ENCODE data around the gene JMJD6.

Gene JMJD6

GRCh38 chr17:76726231-76726775 lies at the start of gene JMJD6:
TSS of gene JMJD6 (minus strand) at chr17:76726606. CDS start at chr17:76726475, 131 bp downstream.
- TF ChIP-seq RAD21 (IDR thresholded peaks at IDR 0.05; ENCODE audit: low read depth) (no peak), EP300 (IDR thresholded peaks at IDR 0.05; ENCODE audit: borderline replicate concordance) (no peak), ZBTB7A (IDR thresholded peaks at IDR 0.05; ENCODE audit: low read depth) (0 out of 2 replicates have a peak, but pooled peaks have one; percentile 12), REST (IDR thresholded peaks at IDR 0.05; ENCODE audit: low read depth) (no peak), MAX (IDR thresholded peaks at IDR 0.05) (peak; percentile 25; the same call in 1 of the 2 replicates), FOXM1 (IDR thresholded peaks at IDR 0.05; ENCODE audit: borderline replicate concordance, low read depth) (no peak), YY1 (IDR thresholded peaks at IDR 0.05; ENCODE audit: low read depth) (peak; percentile 95), TAF1 (IDR thresholded peaks at IDR 0.05; ENCODE audit: low read depth) (peak; percentile 70; the same call in 1 of the 2 replicates), TCF12 (IDR thresholded peaks at IDR 0.05; ENCODE audit: low read depth) (no peak), CREB1 (IDR thresholded peaks at IDR 0.05; ENCODE audit: low read depth) (peak; percentile 80)

GRCh38 chr17:76775021-76775600 lies 48.7 kb upstream of the JMJD6 start:
- TF ChIP-seq USF1 (IDR thresholded peaks at IDR 0.05) (no peak), FOXM1 (IDR thresholded peaks at IDR 0.05; ENCODE audit: borderline replicate concordance, low read depth) (no peak), EGR1 (IDR thresholded peaks at IDR 0.05) (no peak), ZBTB7A (IDR thresholded peaks at IDR 0.05; ENCODE audit: low read depth) (no peak), REST (IDR thresholded peaks at IDR 0.05; ENCODE audit: low read depth) (no peak), CREB1 (IDR thresholded peaks at IDR 0.05; ENCODE audit: low read depth) (no peak), TAF1 (IDR thresholded peaks at IDR 0.05; ENCODE audit: low read depth) (no peak), CEBPB (IDR thresholded peaks at IDR 0.05) (no peak), NFIC (IDR thresholded peaks at IDR 0.05) (no peak), RAD21 (IDR thresholded peaks at IDR 0.05; ENCODE audit: low read depth) (no peak), EP300 (IDR thresholded peaks at IDR 0.05; ENCODE audit: borderline replicate concordance) (no peak)

GRCh38 chr17:76772842-76773525 lies 46.6 kb upstream of the JMJD6 start:
- TF ChIP-seq CREB1 (IDR thresholded peaks at IDR 0.05; ENCODE audit: low read depth) (no peak), TCF12 (IDR thresholded peaks at IDR 0.05; ENCODE audit: low read depth) (no peak), EP300 (IDR thresholded peaks at IDR 0.05; ENCODE audit: borderline replicate concordance) (no peak), NFIC (IDR thresholded peaks at IDR 0.05) (no peak), YY1 (IDR thresholded peaks at IDR 0.05; ENCODE audit: low read depth) (no peak)

GRCh38 chr17:76758570-76758969 lies 32.2 kb upstream of the JMJD6 start:
- TF ChIP-seq TEAD4 (IDR thresholded peaks at IDR 0.05) (no peak), EGR1 (IDR thresholded peaks at IDR 0.05) (no peak), MAX (IDR thresholded peaks at IDR 0.05) (no peak), TAF1 (IDR thresholded peaks at IDR 0.05; ENCODE audit: low read depth) (no peak), YY1 (IDR thresholded peaks at IDR 0.05; ENCODE audit: low read depth) (no peak)

- TF ChIP-seq EP300 (IDR thresholded peaks at IDR 0.05; ENCODE audit: borderline replicate concordance) (no peak), YY1 (IDR thresholded peaks at IDR 0.05; ENCODE audit: low read depth) (no peak), EGR1 (IDR thresholded peaks at IDR 0.05) (no peak), NFIC (IDR thresholded peaks at IDR 0.05) (no peak), TEAD4 (IDR thresholded peaks at IDR 0.05) (no peak), CREB1 (IDR thresholded peaks at IDR 0.05; ENCODE audit: low read depth) (no peak), MAX (IDR thresholded peaks at IDR 0.05) (no peak), FOXM1 (IDR thresholded peaks at IDR 0.05; ENCODE audit: borderline replicate concordance, low read depth) (no peak), ZBTB7A (IDR thresholded peaks at IDR 0.05; ENCODE audit: low read depth) (no peak), REST (IDR thresholded peaks at IDR 0.05; ENCODE audit: low read depth) (no peak), USF1 (IDR thresholded peaks at IDR 0.05) (no peak), TAF1 (IDR thresholded peaks at IDR 0.05; ENCODE audit: low read depth) (no peak)
Measured at GRCh38 chr17:76757256-76757655, 30.9 kb upstream of the JMJD6 start.

Data from Ishikawa (cell line).